GM12873 (cell line): ENCODE results near the gene ZYG11B.

Experiments used
- TF ChIP-seq, protein P1 (sequence below): IDR thresholded peaks from 2 replicates; pipeline ENCODE4 v1.5.1; 2012; ENCODE audit warnings: low read depth, mild to moderate bottlenecking, moderate library complexity, low read length, control low read depth; ENCODE audit not compliant: insufficient read depth; ENCODE audit errors: missing control alignments

The ZYG11B gene

DNA sequence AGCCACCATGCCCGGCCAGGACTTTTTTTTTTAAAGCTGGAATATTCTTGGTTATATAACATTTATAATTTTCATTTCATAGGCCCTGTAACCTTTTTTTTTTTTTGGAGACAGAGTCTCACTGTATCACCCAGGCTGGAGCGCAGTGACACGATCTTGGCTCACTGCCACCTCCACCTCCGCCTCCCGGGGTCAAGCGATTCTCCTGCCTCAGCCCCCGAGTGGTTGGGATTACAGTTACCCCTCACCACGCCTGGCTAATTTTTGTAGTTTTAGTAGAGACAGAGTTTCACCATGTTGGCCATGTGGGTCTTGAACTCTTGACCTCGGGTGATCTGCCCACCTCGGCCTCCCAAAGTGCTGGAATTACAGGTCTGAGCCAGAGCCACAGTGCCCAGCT is 12.6 kb downstream of the ZYG11B start:
- TF ChIP-seq, protein P1, sequence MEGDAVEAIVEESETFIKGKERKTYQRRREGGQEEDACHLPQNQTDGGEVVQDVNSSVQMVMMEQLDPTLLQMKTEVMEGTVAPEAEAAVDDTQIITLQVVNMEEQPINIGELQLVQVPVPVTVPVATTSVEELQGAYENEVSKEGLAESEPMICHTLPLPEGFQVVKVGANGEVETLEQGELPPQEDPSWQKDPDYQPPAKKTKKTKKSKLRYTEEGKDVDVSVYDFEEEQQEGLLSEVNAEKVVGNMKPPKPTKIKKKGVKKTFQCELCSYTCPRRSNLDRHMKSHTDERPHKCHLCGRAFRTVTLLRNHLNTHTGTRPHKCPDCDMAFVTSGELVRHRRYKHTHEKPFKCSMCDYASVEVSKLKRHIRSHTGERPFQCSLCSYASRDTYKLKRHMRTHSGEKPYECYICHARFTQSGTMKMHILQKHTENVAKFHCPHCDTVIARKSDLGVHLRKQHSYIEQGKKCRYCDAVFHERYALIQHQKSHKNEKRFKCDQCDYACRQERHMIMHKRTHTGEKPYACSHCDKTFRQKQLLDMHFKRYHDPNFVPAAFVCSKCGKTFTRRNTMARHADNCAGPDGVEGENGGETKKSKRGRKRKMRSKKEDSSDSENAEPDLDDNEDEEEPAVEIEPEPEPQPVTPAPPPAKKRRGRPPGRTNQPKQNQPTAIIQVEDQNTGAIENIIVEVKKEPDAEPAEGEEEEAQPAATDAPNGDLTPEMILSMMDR: no peak

DNA sequence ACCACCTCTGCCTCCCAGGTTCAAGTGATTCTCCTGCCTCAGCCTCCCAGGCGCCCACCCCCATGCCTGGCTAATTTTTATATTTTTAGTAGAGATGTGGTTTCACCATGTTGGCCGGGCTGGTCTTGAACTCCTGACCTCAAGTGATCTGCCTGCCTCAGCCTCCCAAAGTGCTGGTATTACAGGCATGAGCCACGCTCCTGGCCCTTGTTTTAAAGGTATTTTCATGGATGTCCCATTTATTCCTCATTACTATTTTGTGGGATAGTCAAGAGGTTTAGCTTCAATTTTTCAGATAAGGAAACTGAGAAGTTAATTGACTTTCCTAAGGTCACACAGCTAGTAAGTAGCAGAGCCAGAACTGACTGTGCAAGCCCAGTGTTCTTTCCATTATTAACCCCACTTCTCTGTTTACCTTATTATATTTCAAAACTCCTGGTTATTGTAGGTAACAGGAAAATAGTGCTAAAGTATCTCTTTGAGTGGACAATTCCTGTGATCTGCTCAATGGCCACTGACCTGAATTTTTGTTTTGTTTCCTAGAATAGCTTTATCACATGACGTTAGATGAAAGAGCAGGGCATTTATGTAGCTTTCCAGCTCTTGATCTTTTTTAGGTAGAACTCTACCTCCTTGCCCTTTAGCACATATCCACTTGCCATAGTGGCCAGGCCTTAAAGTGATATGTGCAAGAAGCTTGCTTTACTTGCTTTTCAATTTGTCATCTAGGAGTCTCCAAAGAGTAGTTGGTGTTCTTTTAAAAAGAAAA is 13.6 kb downstream of the ZYG11B start:
- TF ChIP-seq, protein P1: no peak

- TF ChIP-seq, protein P1: no peak
Measured at GRCh38 chr1:52741259-52741658, 15.0 kb downstream of the ZYG11B start.

DNA sequence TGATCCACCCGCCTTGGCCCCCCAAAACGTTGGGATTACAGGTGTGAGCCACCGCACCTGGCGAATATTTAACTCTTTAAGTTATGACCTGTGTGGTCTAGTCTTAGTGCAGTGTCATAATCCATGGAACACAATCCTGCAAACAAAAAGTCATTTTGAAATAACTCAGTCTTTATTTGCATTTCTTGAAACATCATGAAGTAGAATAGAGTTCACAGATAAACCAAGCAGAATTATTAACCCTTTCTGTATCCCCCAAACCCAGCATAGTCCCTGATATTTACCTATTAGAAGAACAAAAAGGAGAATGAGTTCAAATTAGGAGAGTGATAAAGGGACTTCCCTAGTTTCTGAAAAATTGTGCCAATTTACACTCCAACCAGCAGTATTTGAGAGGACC is 19.9 kb downstream of the ZYG11B start:
- TF ChIP-seq, protein P1: no peak

DNA sequence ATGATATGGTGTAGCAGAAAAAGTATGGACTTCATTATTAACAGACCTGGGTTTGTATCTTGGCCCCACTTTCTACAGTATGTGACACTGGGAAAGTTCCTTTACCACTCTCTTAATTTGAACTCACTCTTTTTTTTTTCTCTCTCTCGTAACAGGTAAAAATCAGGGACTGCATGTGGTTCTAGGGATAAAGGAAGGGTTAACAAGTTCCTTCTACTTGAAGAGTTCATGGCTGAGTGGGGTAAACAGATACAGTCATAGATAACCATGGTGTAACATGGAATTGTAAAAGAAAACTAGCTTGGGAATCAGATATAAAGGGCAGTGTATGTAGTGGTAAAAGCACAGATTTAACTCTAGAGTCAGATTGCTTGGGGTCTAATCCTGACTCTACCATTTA is 21.2 kb downstream of the ZYG11B start:
- TF ChIP-seq, protein P1: no peak

GRCh38 chr1:52748119-52748518 is 21.9 kb downstream of the ZYG11B start:
- TF ChIP-seq, protein P1: no peak

DNA sequence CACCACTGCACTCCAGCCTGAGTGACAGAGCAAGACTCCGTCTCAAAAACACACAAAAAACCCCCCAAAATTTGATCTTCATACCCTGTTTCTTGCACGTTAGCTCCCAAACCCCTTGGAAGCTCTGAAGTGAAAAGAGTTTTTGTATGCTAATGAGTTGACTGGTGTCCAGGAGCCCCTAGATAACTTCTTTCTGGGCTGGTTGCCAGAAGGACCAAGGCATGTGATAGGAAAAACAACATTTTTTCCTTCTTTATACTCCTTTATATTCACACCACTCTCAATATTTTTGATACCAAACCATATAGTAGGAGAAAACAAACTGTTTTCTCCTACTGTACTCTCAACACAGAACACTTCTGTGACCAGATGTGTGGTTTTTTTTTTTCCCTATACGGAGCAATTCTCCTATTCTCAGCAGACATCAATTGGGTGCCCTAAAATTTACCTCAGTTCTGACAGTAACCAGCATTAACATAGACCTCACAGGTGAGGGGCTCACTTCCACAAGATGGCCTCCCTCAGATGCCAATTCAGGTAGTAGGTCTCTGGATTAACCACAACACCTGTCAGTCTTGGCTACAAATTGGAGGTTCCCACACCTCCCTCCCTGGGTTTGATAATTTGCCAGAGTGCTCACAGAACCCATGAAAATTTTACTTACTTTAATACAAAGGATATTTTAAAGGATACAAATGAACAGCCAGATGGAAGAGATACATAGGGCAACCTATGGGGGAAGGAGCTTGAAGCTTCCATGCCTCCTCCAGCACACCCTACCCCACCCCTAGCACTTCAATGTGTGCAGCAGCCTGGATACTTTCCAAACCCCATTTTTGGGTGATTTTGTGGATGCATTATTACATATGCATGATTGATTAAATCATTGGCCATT is 25.6 kb downstream of the ZYG11B start:
- TF ChIP-seq, protein P1: no peak
